GM18873 (cell line): ENCODE results near the gene MYCT1.

ENCODE experiments used
- ATAC-seq: cut with Tn5 transposase; IDR thresholded peaks from one replicate; pipeline ENCODE4 v1.9.1; 2021; ENCODE audit warnings: mild to moderate bottlenecking, moderate library complexity, moderate number of reproducible peaks; ENCODE audit not compliant: unreplicated experiment, low FRiP score

Gene MYCT1

GRCh38 chr6:152720974-152721373, 23.3 kb downstream of the MYCT1 start:
- ATAC-seq, result no peak

GRCh38 chr6:152721956-152722355, 24.3 kb downstream of the MYCT1 start:
- no peak for ATAC-seq

DNA sequence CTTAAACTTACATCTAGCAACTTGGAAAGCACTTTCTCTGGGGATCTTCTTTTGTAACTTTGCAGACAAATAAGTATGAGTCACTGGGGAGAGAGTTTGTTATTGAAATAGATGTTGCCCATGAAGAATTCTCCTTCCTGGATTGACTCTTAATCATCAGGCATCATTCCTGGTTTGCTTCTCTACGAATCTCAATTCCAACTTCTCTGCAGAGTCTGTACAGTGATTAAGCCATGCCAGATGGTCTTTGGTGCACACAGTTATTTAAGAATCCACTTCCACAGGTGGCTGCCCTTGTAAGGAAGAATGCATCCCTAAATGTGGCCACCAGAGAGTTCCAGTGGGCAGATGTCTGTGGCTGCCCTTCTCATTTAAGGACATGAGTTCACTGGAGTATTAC, 25.7 kb downstream of the MYCT1 start:
- no peak for ATAC-seq

- ATAC-seq, result no peak
Observed at GRCh38 chr6:152726313-152726712, 28.6 kb downstream of the MYCT1 start.

DNA sequence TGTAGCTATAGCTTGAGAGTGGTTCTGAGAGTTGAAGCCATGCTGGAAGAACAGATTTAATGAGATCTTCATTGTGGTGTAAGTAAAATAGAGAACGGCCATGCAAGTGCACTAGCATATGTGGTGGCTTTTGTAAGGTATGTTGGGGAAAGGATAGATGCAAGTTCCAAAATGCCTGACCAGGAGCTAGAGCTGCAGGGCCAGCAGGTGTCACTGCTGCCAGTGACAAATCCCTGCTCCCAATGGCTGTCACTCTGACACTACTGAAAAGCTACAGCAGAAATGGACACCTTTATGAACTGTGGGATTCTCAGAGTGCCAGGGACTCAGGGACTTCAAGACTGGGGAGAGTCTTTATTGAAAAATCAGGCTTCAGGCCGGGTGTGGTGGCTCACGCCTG, 29.8 kb downstream of the MYCT1 start:
- ATAC-seq, result no peak

- no peak for ATAC-seq
Observed at GRCh38 chr6:152734630-152735029, 36.9 kb downstream of the MYCT1 start.

DNA sequence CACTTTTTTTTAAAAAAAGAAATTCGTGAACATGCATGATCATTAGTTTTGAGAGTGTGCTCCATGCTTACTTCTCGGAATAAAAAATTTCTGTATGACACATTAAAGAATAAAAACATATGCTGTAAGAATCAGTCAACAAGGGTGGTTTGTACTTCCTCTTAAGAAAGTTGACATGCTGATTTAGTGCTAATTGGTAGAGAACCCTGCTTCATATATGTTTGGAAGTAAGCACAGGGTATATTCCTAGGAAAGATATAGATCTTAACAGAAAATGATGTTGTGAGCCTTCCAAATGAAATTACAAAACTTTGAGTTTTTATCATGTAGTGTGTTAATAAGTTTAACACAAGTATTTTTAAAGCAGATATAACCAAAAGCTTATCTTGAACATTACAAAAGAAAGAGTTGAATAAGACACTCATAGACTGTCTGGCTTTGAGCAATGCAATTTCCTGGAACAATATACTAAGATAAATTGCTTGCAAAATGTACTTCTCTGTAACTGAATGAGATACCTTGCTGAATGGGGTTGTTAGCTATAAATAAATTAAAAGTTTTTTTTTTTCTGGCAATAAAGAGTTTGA, 39.1 kb downstream of the MYCT1 start:
- no peak for ATAC-seq

DNA sequence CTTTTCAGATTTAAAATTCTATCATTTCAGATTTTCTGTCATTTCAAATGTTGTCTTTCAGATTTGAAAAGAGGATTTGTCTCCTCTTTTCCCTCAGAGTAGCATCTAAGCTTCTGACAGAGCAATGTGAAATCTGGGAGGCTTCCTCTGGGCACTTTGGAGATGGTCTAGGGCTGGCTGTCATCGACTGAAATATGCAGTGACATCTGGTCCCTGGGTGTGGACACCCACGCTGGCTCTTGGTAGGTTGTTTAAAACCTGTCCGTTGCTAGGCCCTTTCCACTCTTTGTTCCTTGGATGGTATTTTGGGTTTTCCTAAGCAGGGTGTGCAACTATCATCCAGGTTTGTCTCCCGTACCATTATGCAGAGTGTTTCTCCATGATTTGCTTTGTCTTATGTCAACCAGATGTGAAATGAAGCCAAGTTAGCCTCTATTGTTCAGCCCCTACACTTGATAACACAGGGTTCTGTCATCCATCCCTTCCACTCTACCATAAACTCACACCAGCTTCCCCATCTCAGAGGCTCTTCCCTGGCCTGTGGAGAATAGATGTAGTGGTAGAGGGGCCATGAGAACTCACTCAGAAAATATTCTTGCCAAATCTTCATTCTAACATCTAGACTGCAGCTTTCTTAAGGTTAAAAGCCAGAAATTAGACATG, 47.9 kb downstream of the MYCT1 start:
- no peak for ATAC-seq

DNA sequence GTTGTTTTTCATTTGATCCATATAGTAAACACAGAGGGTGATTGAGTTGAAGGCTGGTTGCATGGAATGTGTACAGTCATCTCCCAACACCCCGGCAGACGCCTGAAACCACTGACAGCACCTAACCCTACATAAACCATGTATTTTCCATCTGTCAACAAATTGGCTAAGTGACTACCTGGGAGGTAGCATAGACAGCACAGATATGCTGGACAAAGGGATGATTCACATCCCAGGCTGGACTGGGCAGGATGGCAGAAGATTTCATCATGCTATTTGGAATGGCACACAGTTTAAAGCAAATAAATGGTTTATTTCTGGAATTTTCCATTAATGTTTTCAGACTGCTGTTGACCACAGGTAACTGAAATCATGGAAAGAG, 48.5 kb downstream of the MYCT1 start:
- ATAC-seq, result no peak

GRCh38 chr6:152748843-152749242, 51.1 kb downstream of the MYCT1 start:
- no peak for ATAC-seq

- ATAC-seq, result no peak
Observed at GRCh38 chr6:152749336-152749735, 51.6 kb downstream of the MYCT1 start.

DNA sequence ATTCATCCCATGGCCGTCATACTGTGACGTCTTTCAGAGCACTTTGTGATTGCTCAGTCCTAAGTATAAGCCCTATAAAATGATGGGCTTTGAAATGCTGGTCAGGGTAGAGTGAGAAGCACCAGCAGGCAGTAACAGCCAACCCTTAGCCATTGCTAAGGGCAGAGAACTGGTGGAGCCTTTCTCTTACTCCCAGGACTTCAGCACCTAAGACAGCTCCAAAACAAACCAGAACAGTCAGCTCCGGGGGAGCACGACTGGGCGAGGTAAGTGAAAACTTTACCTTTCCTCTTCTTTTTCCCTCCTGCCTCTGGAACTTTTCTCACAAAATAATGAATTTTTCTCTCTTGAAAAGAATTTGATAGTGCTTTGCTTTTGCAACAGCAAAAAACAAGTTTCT, 53.0 kb downstream of the MYCT1 start, which contains the start of gene VIP:
TSS of gene VIP (plus strand) at position 104 of the 400 bp plus-strand sequence. CDS start 1,381 bp downstream, outside the sequence.
- ATAC-seq, result no peak

DNA sequence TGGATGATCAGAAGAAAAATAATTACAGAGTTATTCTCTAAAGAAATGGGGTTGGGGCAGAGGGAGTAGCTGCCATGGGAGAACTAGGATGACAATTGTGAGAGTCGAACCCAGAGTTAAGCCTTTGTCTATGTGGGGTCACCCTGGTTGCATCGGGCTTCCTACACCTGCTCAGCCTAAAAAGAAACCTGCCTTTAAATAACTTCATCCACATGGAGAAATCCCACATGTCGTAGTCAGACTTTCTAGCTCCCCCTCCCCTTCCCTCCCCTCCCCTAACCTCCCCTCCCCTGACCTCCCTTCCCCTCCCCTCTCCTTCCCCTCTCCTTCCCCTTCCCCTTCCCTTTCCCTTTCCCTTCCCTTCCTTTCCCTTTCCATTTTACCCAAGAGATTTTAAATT, 67.6 kb downstream of the MYCT1 start:
- no peak for ATAC-seq

DNA sequence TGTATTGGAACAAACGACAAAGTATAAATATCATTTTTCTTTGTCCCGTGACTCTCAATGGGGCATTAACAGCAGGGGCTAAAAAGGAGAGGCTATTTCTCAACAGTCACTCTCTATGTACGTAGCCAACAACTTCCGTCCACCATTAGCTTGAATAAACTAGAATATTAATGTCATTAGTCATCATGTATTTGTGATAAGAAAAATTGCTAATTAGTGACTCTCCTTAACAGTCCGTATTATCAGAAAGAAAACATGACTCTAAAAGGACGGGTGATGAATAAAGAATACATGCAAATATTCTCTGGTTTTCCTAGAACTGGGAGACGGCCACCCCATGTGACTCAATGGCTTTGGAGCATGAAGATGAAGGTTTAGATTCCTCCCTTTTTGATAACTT, 71.5 kb downstream of the MYCT1 start:
- no peak for ATAC-seq

DNA sequence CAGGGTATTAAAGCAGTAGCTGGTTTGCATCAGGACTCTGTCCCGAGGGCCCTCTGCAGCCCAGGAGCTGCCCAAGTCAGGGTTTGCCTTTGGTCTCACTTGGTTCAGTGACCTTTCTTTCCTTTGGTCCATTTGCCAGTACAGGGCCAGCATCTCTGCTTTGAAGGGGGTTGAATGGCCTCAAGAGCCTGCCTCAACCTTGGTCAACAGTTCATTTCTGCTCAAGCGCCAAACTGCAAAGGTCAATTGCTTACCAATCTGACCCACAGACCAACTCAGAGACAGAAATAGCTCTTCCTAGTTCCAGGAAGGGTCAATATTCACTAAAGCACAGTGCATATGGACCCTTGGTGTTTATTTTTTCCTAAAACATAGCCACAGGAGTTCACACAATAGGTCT, 72.3 kb downstream of the MYCT1 start:
- ATAC-seq, result no peak

- no peak for ATAC-seq
Observed at GRCh38 chr6:152771061-152771687, 73.5 kb downstream of the MYCT1 start.
